Activated T-cell treated with anti-CD3 and anti-CD28 coated beads, Interleukin-2, amount 50 U/mL, for 24 hours (primary cell): Measurements from ENCODE around the gene DDRGK1.
A peak's percentile ranks its signal among the peaks of the same experiment; 100 is the strongest.
"Not testable (repeated sequence)": the region's sequence is repeated elsewhere in the genome, so short reads cannot be mapped to it uniquely, and the experiment has no call there.

ENCODE experiments used
- DNase-seq: peaks from one replicate; pipeline ENCODE4 v3.0.0-alpha.2; 2020
- H3K27ac Mint-ChIP-seq: 2 replicates; pipeline ENCODE4 v1.8.0; 2020; ENCODE audit warnings: mild to moderate bottlenecking, mixed read lengths
- H3K27me3 Mint-ChIP-seq: 2 replicates; pipeline ENCODE4 v1.8.0; 2020; ENCODE audit warnings: mixed read lengths
- H3K36me3 Mint-ChIP-seq: 2 replicates; pipeline ENCODE4 v1.8.0; 2020; ENCODE audit warnings: low read depth, mixed read lengths
- H3K4me1 Mint-ChIP-seq: 2 replicates; pipeline ENCODE4 v1.8.0; 2020; ENCODE audit warnings: low read depth, mixed read lengths
- H3K4me3 Mint-ChIP-seq: 2 replicates; pipeline ENCODE4 v1.8.0; 2020; ENCODE audit warnings: mild to moderate bottlenecking, moderate library complexity, mixed read lengths
- H3K9me3 Mint-ChIP-seq: 2 replicates; pipeline ENCODE4 v1.8.0; 2020; ENCODE audit warnings: mixed read lengths

Gene DDRGK1

DNA sequence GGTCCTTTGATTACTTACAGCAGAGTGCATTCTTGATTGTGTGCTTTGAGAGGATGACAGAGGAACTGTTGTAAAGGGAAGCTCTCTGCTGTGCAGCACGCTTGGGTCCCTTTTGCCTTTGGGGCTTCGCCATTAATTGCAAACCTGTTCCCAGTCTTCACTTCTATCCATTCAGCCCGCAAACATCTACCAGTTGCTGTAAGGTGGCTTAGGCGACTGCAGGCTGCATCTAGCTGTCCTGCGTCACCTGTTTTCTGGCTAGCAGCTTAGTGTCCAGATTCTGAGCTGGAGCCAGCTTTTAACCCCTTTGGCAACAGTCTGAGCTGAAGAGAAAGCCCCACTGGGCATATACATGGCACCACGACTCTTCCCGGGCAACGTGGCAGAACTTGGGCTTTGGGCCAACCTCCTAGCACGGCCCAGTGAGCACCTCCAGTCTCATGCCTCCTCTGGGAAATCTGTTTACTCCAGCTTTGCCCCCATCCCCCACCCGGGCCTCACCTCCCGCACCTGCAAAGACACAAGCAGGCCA lies 42.3 kb downstream of the DDRGK1 start:
- Mint-ChIP-seq H3K36me3 (peaks cover 16% of the 10 kb centered on the region), H3K27me3 (peaks cover 6% of the 10 kb centered on the region), H3K27ac (no peak overlapping the region), H3K4me1 (peaks cover 21% of the 10 kb centered on the region), H3K4me3 (no peak overlapping the region), H3K9me3 (no peaks in the 10 kb centered on the region)
- DNase-seq = no peak

DNA sequence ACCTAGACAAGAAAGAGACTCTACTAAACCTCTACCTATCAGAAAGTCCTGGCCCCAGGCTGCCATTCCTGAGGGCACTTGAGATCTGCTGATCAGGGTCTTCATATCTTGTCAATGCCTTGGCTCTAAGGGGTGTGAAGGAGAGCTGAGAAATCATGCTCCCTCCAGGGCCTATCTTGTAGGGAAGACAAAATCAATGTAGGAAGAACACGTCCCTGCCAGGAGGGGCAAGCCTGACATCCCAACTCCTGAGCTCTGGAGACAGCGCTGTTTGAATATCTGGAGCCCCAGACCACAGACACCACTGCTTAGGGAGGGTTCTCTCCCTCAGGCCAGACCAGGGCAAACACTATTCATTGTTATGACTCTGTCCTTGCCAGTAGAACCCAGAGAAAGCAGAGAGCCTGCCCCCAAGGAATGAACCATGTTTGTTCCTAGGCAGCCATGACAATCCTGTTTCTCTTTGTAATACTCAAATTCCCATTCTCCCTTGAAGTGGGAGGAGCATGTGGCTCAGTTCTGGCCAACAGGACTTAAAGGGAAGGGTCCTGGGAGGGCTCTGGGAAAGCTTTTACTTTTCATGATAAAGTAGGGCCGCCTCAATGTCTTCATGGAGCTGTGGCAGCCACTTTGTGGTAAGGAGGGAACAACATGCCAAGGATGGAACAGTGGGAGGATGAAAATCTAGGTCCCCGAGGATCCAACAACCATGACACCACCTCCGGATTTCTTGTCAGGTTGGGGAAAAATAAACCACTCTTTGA lies 43.0 kb downstream of the DDRGK1 start:
- H3K4me3 Mint-ChIP-seq = peak overlapping the region; percentile 43
- peaks cover 28% of the 10 kb centered on the region for H3K4me1 Mint-ChIP-seq
- H3K27me3 Mint-ChIP-seq = peaks cover 4% of the 10 kb centered on the region
- peak overlapping the region; percentile 3 for H3K27ac Mint-ChIP-seq
- H3K9me3 Mint-ChIP-seq = no peaks in the 10 kb centered on the region
- no peak for DNase-seq
- peaks cover 23% of the 10 kb centered on the region for H3K36me3 Mint-ChIP-seq

DNA sequence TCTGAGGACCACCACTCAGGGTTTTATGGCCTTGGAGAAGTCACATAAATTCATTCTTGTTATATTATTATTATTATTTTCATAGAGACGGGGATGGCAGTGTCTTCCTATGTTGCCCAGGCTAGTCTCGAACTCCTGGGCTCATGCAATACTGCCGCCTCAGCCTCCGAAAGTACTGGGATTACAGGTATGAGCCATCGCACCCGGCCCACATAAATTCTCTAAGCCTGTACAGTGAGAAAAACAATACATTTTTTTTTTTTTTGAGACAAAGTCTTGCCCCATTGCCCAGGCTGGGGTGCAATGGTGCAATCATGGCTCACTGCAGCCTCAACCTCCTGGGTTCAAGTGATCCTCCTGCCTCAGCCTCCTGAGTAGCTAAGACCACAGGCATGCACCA lies 44.1 kb downstream of the DDRGK1 start:
- DNase-seq = no peak
- Mint-ChIP-seq H3K27ac (peak overlapping the region; percentile 98), H3K27me3 (no peaks in the 10 kb centered on the region), H3K9me3 (no peaks in the 10 kb centered on the region), H3K4me3 (peak overlapping the region; percentile 93), H3K4me1 (peaks cover 36% of the 10 kb centered on the region), H3K36me3 (peaks cover 34% of the 10 kb centered on the region)

DNA sequence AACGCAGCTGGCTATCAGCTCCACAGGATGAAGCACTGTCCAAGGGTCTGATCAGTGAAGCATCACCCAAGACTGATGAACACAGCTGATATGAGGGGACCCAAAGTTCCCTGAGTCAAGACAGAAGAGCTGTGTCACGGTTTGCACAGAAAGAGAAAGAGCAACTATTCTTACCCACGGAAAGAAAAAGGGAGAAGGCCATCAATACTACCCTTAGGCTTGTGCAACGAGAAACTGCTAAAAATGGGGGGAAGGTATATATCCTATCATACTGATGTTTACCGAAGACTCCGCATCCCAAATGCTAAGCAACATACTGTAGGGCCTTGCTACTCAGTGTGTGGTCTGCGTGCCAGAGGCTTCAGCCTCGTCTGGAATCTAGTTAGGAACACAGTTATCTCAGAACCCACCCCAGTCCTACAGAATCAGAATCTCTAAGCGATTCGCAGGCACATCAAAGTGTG lies 45.5 kb downstream of the DDRGK1 start:
- peak overlapping the region; percentile 98 for H3K27ac Mint-ChIP-seq
- no peaks in the 10 kb centered on the region for H3K27me3 Mint-ChIP-seq
- H3K4me1 Mint-ChIP-seq = peaks cover 45% of the 10 kb centered on the region
- peak overlapping the region; percentile 93 for H3K4me3 Mint-ChIP-seq
- no peaks in the 10 kb centered on the region for H3K9me3 Mint-ChIP-seq
- DNase-seq = no peak
- peaks cover 45% of the 10 kb centered on the region for H3K36me3 Mint-ChIP-seq

DNA sequence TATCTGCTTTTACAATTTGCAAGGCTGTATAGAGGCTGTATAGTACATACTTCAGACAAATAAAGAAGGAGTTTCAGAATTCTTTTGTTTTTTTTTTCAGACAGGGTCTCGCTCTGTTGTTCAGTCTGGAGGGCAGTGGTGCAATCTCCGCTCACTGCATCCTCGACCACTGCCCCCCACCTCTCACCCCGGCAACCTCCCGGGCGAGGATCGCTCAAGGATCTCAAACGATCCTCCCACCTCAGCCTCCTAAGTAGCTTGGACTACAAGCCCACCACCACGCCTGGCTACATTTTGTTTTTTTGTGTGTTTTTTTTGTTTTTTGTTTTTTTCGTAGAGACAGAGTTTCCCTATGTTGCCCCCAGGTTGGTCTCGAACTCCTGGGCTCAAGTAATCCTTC lies 46.7 kb downstream of the DDRGK1 start:
- Mint-ChIP-seq H3K9me3 (no peaks in the 10 kb centered on the region), H3K4me1 (peaks cover 56% of the 10 kb centered on the region), H3K27me3 (no peaks in the 10 kb centered on the region), H3K27ac (peak overlapping the region; percentile 94), H3K36me3 (peaks cover 56% of the 10 kb centered on the region), H3K4me3 (peak overlapping the region; percentile 93)
- DNase-seq = no peak

DNA sequence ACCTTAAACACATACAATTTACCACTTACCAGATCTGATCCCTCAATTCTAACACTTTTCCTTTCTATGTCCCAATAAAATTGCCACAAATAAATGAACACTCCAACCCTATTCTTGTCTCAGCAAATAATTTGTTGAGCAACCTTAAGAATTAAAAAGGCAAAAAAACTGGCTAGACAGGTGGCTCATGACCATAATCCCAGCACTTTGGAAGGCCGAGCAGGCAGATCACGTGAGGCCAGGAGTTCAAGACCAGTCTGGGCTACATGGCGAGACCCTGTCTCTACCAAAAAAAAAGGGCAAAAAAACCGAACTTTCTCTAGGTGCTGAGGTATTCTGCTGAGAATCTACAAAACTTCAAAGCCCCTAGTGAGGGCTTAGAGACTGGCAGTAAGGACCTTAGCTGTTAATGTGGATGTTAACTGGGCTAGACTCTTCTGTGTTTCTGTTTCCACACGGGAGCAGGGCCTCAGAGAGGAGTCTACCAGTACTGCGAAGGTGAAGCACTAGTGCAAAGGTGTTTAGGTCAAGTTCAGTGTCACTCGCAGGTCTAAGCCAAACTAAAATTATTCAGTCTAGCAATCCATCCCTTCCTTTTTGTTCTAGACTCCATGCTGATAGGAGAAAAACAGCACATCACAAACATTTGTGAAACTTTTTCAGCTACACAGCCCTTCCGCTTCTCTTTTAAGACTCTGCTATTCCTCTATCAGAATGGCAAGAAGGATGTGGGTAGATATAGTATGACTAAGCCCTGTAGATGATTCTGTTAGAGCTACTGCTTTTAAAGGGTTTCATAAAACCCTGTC lies 47.5 kb downstream of the DDRGK1 start:
- H3K4me1 Mint-ChIP-seq = peaks cover 62% of the 10 kb centered on the region
- no peak for DNase-seq
- H3K36me3 Mint-ChIP-seq = peaks cover 63% of the 10 kb centered on the region
- H3K27me3 Mint-ChIP-seq = no peaks in the 10 kb centered on the region
- peak overlapping the region; percentile 94 for H3K27ac Mint-ChIP-seq
- H3K9me3 Mint-ChIP-seq = no peaks in the 10 kb centered on the region
- H3K4me3 Mint-ChIP-seq = peak overlapping the region; percentile 93

DNA sequence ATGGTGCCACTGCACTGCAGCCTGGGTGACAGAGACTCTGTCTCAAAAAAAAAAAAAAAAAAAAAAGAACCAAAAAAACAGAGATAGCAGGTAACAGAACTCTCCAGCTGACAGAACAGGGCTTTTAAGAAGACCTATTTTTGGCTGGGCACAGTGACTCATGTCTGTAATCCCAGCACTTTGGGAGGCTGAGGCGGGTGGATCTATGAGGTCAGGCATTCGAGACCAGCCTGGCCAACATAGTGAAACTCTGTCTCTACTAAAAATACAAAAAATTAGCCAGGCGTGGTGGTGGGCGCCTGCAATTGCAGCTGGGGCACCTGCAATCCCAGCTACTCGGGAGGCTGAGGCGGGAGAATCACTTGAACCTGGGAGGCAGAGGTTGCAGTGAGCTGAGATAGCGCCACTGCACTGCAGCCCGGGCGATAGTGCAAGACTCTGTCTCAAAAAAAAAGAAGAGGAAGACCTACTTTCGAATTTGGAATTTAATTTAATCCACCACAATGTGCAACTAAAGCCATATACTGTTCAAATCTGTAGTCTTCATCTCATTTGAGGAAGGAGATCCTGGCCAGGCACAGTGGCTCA lies 52.3 kb downstream of the DDRGK1 start:
- H3K4me1 Mint-ChIP-seq = peaks cover 84% of the 10 kb centered on the region
- peak overlapping the region; percentile 68 for H3K27ac Mint-ChIP-seq

DNA sequence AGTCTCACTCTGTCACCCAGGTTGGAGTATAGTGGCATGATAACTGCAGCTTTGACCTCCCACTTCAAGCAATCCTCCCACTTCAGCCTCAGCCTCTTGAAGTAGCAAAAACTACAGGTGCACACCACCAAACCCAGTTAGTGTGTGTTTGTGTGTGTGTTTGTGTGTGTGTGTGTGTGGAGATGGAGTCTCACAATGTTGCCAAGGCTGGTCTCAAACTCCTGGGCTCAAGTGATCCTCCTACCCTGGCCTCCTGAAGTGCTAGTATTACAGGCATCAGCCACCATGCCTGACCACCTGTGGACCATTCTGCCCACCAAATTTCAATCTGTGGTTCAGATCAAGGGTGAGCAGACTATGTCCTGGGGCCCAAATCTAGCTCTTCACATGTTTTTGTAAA lies 53.6 kb downstream of the DDRGK1 start:
- H3K36me3 Mint-ChIP-seq = peaks cover 89% of the 10 kb centered on the region
- no peak overlapping the region for H3K4me3 Mint-ChIP-seq
- no peaks in the 10 kb centered on the region for H3K9me3 Mint-ChIP-seq
- peak overlapping the region; percentile 27 for H3K27ac Mint-ChIP-seq
- H3K4me1 Mint-ChIP-seq = peaks cover 76% of the 10 kb centered on the region
- DNase-seq = no peak
- no peaks in the 10 kb centered on the region for H3K27me3 Mint-ChIP-seq

More for the DNA sequence above, 52.3 kb downstream of the DDRGK1 start:
- not testable (repeated sequence) for H3K4me3 Mint-ChIP-seq, H3K27me3 Mint-ChIP-seq, DNase-seq, H3K9me3 Mint-ChIP-seq
- H3K36me3 Mint-ChIP-seq = peaks cover 89% of the 10 kb centered on the region

DNA sequence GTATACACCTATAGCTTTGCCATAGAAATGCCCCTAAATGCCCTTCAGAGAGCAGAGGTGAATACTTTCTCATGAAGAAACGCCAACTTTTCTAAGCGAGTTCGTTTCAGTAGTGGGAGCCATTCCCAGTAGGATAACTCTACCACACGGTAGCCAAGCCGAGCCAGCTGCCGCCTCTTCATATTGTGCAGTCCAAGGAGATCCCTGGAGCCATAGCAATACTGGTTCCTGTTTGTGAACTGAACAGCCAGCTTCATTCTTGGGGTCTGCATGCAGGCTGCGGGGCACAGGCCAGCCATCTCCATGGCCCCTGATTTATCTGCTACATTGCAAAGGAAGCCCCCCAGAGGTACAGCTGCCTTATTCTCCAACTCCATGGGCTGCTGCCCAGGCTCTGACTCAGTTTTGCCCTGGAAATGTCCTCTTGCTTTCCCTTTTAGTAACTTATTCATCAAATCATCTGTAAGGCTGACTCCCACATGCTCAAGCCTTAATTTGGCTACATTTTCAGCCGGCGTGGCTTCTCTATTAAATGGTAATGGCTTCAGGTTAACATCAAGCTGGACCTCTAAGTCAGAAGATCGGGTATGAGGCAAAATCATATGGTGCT lies 57.6 kb downstream of the DDRGK1 start:
- Mint-ChIP-seq H3K27me3 (no peaks in the 10 kb centered on the region), H3K36me3 (peaks cover 76% of the 10 kb centered on the region), H3K27ac (no peak overlapping the region), H3K4me3 (no peak overlapping the region), H3K4me1 (peaks cover 46% of the 10 kb centered on the region), H3K9me3 (peaks cover 2% of the 10 kb centered on the region)
- no peak for DNase-seq

DNA sequence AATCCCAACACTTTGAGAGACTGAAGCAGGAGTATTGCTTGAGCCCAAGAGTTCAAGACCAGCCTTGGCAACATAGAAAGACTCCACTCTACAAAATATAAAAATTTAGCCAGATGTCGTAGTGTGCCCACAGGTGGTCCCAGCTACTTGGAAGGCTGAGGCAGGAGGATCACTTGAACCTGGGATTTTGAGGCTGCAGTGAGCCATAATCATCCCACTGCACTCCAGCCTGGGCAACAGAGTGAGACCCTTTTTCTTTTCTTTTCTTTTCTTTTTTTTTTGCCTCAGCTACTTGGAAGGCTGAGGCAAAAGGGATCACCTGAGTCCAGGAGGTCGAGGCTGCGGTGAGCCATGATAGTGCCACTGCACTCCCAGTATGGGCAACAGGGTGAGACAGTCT lies 62.7 kb downstream of the DDRGK1 start:
- H3K27ac Mint-ChIP-seq = no peak overlapping the region
- DNase-seq = no peak
- no peak overlapping the region for H3K4me3 Mint-ChIP-seq
- H3K36me3 Mint-ChIP-seq = peaks cover 38% of the 10 kb centered on the region
- peaks cover 19% of the 10 kb centered on the region for H3K4me1 Mint-ChIP-seq
- peaks cover 2% of the 10 kb centered on the region for H3K9me3 Mint-ChIP-seq
- H3K27me3 Mint-ChIP-seq = no peaks in the 10 kb centered on the region
